Gastroesophageal sphincter (tissue), 3 donors: ENCODE data around the gene PHF8.

Experiments used
- CTCF ChIP-seq, 4 experiments: fragments of 200-600 bp in 2 of 4; fragments of 450-650 bp in 2 of 4; sonication (generic) in 1 of 4; IDR thresholded peaks; one replicate each; pipeline ENCODE4 v1.5.1; 2017 to 2019; ENCODE audit warnings: antibody characterized with exemption in 4 of 4, mild to moderate bottlenecking in 2 of 4, moderate library complexity in 2 of 4
- POLR2A ChIP-seq, 2 donors: fragments of 450-650 bp; IDR thresholded peaks; one replicate each; pipeline ENCODE4 v1.6.1; 2017; ENCODE audit warnings: antibody characterized with exemption in 2 of 2, mild to moderate bottlenecking in 2 of 2, moderate library complexity in 1 of 2

GRCh38 chrX:53918702-53919101 lies 125.6 kb downstream of the PHF8 start:
- TF ChIP-seq CTCF (IDR thresholded peaks at IDR 0.05) (no peak), POLR2A (IDR thresholded peaks at IDR 0.05) (no peak)
